ENCODE data around the gene CTAGE9.
"Not testable (repeated sequence)": the region's sequence is repeated elsewhere in the genome, so short reads cannot be mapped to it uniquely, and the experiment has no call there.

CTAGE9 gene

DNA sequence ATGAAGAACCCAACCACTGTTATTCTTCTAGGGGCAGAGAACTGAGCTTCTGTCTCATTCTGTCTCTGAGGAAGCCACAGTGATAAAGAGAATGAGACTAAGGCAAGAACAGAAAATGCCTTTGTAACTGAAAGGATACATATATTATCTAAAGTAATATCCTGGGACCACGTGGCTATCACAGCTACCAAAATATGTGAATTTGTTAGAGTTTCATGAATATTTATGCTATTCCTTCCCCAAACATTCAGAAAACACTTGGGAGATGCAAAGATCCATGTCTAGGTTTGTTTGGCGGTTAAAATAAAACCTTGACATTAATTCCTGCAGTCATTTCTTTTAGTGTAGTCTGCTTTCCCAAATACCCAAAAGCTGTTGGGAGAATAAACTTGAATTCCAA, 6.9 kb downstream of the CTAGE9 start:
- H3K36me3 Mint-ChIP-seq (ENCODE audit: low read depth); H3K27me3 Mint-ChIP-seq; H3K4me3 Mint-ChIP-seq; H3K27ac Mint-ChIP-seq; H3K4me1 Mint-ChIP-seq (ENCODE audit: low read depth); H3K9me3 Mint-ChIP-seq; intact Hi-C loops (cut with micrococcal nuclease): not testable (repeated sequence)

DNA sequence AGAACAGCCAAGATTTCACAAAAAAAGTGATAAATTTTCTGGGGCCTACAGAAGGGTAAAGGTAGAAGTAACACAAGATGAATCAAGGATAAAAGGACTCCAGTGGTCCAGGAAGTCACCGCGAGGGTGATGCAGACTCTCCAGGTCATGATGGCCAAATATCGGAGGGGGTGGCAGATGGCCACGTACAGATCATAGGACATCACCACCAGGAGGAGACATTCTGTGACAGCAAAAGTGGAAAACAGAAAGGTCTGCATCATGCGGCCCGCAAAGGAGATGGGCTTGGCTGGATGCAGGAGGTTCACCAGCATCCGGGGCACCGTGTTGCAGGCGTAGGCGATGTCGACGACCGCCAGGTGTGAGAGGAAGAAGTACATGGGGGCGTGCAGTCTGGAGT, 10.0 kb downstream of the CTAGE9 start:
- H3K9me3 Mint-ChIP-seq; H3K4me1 Mint-ChIP-seq (ENCODE audit: low read depth); H3K27ac Mint-ChIP-seq; H3K27me3 Mint-ChIP-seq; H3K36me3 Mint-ChIP-seq (ENCODE audit: low read depth); H3K4me3 Mint-ChIP-seq; intact Hi-C loops (cut with micrococcal nuclease): not testable (repeated sequence)

DNA sequence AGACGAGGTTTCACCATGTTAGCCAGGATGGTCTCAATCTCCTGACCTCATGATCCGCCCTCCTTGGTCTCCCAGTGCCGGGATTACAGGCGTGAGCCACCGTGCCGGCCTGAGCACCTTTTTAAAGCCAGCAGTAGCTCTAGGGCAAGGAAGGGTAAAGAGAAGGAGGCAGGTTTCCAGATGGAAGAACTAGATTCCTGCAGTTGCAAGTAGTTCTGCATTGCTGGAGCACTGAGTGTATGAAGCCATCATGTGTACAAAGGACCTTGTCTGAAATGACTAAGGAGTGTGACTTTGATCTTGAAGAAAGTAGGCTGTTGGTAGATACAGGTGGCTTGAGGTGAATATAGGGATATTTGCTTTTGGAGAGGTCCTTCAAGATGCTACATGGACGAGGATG, 13.9 kb downstream of the CTAGE9 start:
- no peak overlapping the region for H3K27ac Mint-ChIP-seq
- no peak overlapping the region for H3K4me3 Mint-ChIP-seq
- H3K27me3 Mint-ChIP-seq = peaks cover 11% of the 10 kb centered on the region
- H3K36me3 Mint-ChIP-seq (ENCODE audit: low read depth) = no peaks in the 10 kb centered on the region
- intact Hi-C loops (cut with micrococcal nuclease) = no loop called here
- H3K4me1 Mint-ChIP-seq (ENCODE audit: low read depth) = no peaks in the 10 kb centered on the region
- H3K9me3 Mint-ChIP-seq = no peaks in the 10 kb centered on the region

DNA sequence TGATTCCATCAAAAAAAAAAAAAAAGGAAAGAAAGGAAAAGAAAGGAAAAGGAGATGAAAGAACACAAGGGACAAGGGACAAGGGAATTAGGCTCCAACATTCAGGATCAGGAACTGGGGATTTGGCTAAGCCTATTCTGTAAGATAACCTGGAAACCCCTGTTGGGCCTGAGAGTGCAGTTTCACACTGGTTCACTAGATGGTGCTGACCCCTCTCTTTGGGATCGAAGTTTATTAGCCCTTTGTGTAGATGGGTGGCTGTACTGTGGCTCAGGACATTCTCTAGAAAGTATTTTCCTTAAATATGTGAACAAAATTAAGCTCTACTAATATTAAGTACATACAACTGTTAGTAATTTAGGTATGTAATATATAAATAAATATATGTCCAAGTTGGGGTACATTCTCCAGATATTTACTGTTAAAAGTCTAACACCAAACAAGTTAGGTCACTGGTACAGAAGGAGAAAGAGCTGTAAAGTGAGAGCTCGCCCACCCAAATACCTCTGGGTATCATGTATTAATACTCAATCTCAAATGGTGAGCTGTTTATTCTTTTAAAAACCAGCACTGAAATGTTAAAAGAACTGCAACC, 15.9 kb downstream of the CTAGE9 start:
- H3K27me3 Mint-ChIP-seq = peaks cover 11% of the 10 kb centered on the region
- no peak overlapping the region for H3K4me3 Mint-ChIP-seq
- H3K9me3 Mint-ChIP-seq = no peaks in the 10 kb centered on the region
- H3K27ac Mint-ChIP-seq = no peak overlapping the region
- intact Hi-C loops (cut with micrococcal nuclease) = no loop called here
- peaks cover under 1% of the 10 kb centered on the region for H3K4me1 Mint-ChIP-seq (ENCODE audit: low read depth)
- H3K36me3 Mint-ChIP-seq (ENCODE audit: low read depth) = no peaks in the 10 kb centered on the region

DNA sequence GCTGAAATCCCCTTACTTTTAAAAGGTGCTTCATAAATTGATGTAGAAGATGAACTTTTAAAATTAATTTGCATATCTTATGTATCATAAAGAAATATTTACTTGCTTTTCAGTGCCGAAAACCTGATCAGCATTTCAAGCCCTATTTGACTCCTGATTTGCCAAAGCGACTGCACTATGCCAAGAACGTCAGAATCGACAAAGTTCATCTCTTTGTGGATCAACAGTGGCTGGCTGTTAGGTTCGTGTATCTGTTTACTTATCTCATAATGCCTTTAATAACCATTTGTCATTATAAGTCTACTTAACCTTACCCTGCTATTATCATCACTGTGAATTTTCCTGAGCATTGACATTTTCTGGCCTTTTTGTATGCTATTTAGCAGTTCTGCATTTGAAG, 17.4 kb downstream of the CTAGE9 start:
- no peaks in the 10 kb centered on the region for H3K9me3 Mint-ChIP-seq
- intact Hi-C loops (cut with micrococcal nuclease) = no loop called here
- H3K27me3 Mint-ChIP-seq = peaks cover 11% of the 10 kb centered on the region
- no peak overlapping the region for H3K27ac Mint-ChIP-seq
- H3K4me1 Mint-ChIP-seq (ENCODE audit: low read depth) = peaks cover 11% of the 10 kb centered on the region
- H3K4me3 Mint-ChIP-seq = no peak overlapping the region
- no peaks in the 10 kb centered on the region for H3K36me3 Mint-ChIP-seq (ENCODE audit: low read depth)

DNA sequence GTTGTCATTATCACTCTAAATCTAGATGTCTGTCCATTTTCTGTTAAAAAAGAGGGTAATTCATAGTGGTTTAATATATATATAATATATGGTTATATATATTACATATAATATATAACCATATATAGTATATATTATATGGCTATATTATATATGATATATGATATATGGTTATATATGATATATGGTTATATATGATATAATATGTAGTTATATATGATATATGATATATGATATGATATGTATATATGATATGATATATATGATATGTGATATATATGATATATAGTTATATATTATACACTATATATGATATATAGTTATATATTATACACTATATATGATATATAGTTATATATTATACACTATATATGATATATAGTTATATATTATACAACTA, 18.2 kb downstream of the CTAGE9 start:
- H3K4me1 Mint-ChIP-seq (ENCODE audit: low read depth) = peaks cover 16% of the 10 kb centered on the region
- no peaks in the 10 kb centered on the region for H3K36me3 Mint-ChIP-seq (ENCODE audit: low read depth)
- H3K9me3 Mint-ChIP-seq = no peaks in the 10 kb centered on the region
- intact Hi-C loops (cut with micrococcal nuclease) = no loop called here
- no peak overlapping the region for H3K4me3 Mint-ChIP-seq
- peaks cover 7% of the 10 kb centered on the region for H3K27me3 Mint-ChIP-seq
- H3K27ac Mint-ChIP-seq = no peak overlapping the region

DNA sequence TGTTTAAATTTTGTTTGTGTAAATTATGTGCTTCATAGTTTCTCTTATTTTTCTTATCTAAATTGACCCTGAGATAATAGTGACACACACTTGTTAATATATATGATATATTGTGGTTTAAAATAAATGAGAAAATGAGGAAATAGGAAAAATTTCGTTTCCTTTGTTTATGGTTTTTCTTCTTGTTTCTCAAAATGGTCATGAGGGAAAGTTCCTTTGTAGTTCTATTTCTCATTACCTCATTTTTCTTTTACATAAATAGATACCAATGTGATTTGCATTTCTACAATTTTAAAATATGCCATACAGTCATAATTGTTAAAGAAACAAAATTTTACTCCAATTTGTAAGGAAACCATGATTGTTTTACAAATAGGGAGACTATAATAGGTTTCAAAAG, 18.8 kb downstream of the CTAGE9 start:
- H3K4me1 Mint-ChIP-seq (ENCODE audit: low read depth) = peaks cover 16% of the 10 kb centered on the region
- no peaks in the 10 kb centered on the region for H3K36me3 Mint-ChIP-seq (ENCODE audit: low read depth)
- H3K27me3 Mint-ChIP-seq = peaks cover 7% of the 10 kb centered on the region
- H3K9me3 Mint-ChIP-seq = no peaks in the 10 kb centered on the region
- intact Hi-C loops (cut with micrococcal nuclease) = no loop called here
- no peak overlapping the region for H3K27ac Mint-ChIP-seq
- H3K4me3 Mint-ChIP-seq = no peak overlapping the region

DNA sequence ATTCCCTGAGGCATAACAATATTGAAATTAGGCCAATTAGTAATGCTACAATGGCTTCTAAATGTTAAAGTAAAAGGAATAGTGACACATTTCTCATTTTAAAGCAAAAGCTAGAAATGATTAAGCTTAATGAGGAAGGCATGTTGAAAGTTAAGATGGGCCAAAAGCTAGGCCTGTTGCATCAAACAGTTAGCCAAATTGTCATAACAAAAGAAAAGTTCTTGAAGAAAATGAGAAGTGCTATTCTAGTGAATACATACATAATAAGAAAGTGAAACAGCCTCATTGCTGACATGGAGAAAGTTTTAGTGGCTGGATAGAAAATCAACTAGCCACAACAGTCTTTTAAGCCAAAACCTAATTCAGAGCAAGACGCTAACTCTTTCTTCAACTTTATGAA, 22.5 kb downstream of the CTAGE9 start:
- peaks cover 16% of the 10 kb centered on the region for H3K4me1 Mint-ChIP-seq (ENCODE audit: low read depth)
- no peaks in the 10 kb centered on the region for H3K36me3 Mint-ChIP-seq (ENCODE audit: low read depth)
- intact Hi-C loops (cut with micrococcal nuclease) = no loop called here
- no peaks in the 10 kb centered on the region for H3K9me3 Mint-ChIP-seq
- H3K27ac Mint-ChIP-seq = no peak overlapping the region
- H3K4me3 Mint-ChIP-seq = no peak overlapping the region
- no peaks in the 10 kb centered on the region for H3K27me3 Mint-ChIP-seq

DNA sequence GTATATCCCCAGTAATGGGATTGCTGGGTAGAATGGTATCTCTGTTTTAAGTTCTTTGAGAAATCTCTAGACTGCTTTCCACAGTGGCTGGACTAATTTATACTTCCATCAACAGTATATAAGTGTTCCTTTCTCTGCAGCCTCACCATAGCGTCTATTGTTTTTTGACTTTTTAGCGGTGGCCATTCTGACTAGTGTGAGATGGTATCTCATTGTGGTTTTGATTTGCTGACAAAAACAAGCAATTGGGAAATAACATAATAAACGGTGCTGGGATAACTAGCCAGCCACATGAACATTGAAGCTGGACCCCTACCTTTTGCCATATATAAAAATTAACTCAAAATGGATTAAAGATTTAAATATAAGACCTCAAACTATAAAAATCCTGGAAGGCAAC, 23.8 kb downstream of the CTAGE9 start:
- Mint-ChIP-seq H3K9me3 (no peaks in the 10 kb centered on the region), H3K4me3 (no peak overlapping the region), H3K36me3 (ENCODE audit: low read depth) (no peaks in the 10 kb centered on the region), H3K27me3 (no peaks in the 10 kb centered on the region), H3K27ac (no peak overlapping the region), H3K4me1 (ENCODE audit: low read depth) (peaks cover 16% of the 10 kb centered on the region)
- intact Hi-C loops (cut with micrococcal nuclease) = no loop called here

DNA sequence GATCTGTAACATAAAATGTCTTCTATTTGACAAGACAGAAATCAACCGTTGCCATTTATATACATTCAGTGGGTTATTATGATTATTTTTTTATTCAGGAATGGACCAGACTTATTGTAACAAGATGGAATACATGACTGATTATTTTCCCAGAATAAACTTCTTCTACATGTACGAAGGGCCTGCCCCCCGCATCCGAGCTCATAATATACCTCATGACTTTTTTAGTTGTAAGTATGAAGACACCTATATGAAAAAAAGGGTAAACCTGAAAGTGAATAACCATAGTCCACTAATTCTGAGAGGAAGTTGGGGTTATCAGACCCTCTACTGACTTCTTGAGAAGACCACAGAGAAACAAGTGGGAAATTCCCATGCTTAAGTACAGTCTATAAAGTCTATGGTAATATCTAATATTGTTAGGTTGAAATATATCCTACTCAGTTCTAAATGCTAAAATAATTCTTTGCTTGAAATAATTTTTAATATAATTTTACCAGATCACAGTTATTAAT, 25.5 kb downstream of the CTAGE9 start:
- Mint-ChIP-seq H3K9me3 (no peaks in the 10 kb centered on the region), H3K36me3 (ENCODE audit: low read depth) (no peaks in the 10 kb centered on the region), H3K4me1 (ENCODE audit: low read depth) (peaks cover 16% of the 10 kb centered on the region), H3K27me3 (no peaks in the 10 kb centered on the region), H3K4me3 (no peak overlapping the region), H3K27ac (no peak overlapping the region)
- intact Hi-C loops (cut with micrococcal nuclease) = no loop called here

DNA sequence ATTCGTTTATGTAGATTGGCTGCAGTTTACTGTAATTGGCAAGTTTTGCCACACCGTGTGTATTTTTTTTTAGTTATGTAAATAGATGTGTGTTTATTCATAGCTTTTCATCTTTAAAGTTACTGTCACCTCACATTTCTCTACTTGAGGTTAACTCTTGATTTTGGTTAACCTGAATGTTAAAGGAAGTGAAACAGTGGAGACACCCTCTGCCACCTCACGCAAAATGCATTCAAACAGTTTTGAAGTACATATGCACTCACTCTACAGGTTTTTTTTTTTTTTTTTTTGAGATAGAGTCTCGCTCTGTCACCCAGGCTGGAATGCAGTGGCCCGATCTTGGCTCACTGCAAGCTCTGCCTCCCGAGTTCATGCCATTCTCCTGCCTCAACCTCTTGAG, 27.3 kb downstream of the CTAGE9 start:
- Mint-ChIP-seq H3K9me3 (no peaks in the 10 kb centered on the region), H3K4me3 (no peak overlapping the region), H3K4me1 (ENCODE audit: low read depth) (peaks cover 6% of the 10 kb centered on the region), H3K36me3 (ENCODE audit: low read depth) (no peaks in the 10 kb centered on the region), H3K27ac (no peak overlapping the region), H3K27me3 (no peaks in the 10 kb centered on the region)
- intact Hi-C loops (cut with micrococcal nuclease) = no loop called here

DNA sequence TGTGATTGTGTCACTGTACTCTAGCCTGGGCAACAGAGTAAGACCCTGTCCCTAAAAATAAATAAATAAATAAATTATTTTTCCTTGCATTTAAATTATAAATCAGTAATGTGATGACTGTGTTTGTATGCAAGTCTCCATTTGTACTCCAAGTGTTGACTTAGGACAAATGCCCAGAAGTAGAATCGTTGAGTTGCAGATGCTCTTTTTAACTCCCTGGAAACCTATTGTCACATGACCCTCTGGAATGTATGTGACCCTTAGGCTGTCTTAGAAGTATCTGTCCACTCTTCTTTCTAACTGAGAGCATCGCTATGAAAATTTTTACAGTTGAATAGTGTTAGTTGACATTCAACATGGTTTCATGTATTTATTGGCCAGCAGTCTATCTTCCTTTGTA, 28.4 kb downstream of the CTAGE9 start:
- Mint-ChIP-seq H3K27ac (no peak overlapping the region), H3K4me3 (no peak overlapping the region), H3K27me3 (no peaks in the 10 kb centered on the region), H3K9me3 (no peaks in the 10 kb centered on the region), H3K4me1 (ENCODE audit: low read depth) (no peaks in the 10 kb centered on the region), H3K36me3 (ENCODE audit: low read depth) (no peaks in the 10 kb centered on the region)
- intact Hi-C loops (cut with micrococcal nuclease) = no loop called here

DNA sequence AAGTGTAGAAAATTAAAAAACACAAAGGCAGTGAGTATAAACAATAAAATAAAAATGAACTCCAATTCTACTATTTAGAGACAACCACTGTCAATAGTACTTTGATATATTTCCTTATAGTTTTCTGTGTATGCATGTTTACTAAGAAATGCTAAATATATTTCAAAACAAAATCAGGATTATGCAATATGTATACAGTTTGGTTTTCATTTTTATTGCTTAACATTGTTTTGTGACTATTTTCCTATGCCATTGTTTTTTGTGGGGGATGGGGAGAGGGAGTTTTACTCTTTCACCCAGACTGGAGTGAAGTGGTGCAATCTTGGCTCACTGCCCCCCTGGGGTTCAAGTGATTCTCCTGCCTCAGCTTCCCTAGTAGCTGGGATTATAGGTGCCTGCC, 29.2 kb downstream of the CTAGE9 start:
- Mint-ChIP-seq H3K27ac (no peak overlapping the region), H3K4me3 (no peak overlapping the region), H3K4me1 (ENCODE audit: low read depth) (no peaks in the 10 kb centered on the region), H3K9me3 (no peaks in the 10 kb centered on the region), H3K36me3 (ENCODE audit: low read depth) (no peaks in the 10 kb centered on the region), H3K27me3 (no peaks in the 10 kb centered on the region)
- intact Hi-C loops (cut with micrococcal nuclease) = no loop called here

DNA sequence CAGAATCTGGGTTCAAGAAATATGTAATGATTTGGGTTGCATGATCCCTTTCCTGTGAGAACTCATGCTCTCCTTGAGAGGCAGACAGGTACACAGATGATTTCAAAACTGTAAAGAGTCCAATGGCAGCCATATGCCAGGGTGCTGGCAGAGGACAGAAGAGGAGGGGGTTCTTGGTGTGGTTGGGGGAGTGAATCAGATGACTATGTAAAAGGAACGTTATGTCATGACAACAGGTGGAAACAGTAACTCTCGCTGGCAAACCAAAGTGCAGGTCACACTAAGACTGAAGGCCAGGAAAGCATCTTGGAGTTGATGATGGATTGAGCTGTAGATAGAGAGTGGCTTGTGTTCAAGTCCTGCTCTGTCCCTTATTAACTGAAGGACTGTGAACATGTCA, 29.9 kb downstream of the CTAGE9 start:
- H3K27me3 Mint-ChIP-seq = no peaks in the 10 kb centered on the region
- no peaks in the 10 kb centered on the region for H3K9me3 Mint-ChIP-seq
- intact Hi-C loops (cut with micrococcal nuclease) = no loop called here
- no peak overlapping the region for H3K4me3 Mint-ChIP-seq
- H3K27ac Mint-ChIP-seq = no peak overlapping the region
- no peaks in the 10 kb centered on the region for H3K4me1 Mint-ChIP-seq (ENCODE audit: low read depth)
- H3K36me3 Mint-ChIP-seq (ENCODE audit: low read depth) = no peaks in the 10 kb centered on the region

DNA sequence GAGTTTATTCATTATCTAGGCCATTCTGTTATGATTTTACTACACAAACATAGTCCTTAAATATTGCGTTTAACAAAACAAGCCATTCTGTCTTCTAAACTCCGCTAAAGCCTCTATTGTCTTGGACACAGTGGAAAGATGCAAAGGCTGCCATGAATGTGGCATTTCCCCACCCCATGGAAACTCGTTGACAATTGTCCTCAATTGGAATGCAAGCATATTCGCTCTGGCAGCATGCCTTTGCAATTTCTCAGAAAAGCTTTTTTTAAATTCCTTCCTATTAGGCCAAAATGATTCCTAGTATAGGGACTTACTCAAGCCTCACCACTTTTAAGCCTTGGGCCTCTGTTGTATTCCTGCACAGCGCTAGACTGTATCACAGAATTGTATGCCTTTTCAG, 32.4 kb downstream of the CTAGE9 start:
- H3K4me3 Mint-ChIP-seq = no peak overlapping the region
- H3K4me1 Mint-ChIP-seq (ENCODE audit: low read depth) = no peaks in the 10 kb centered on the region
- no peaks in the 10 kb centered on the region for H3K27me3 Mint-ChIP-seq
- intact Hi-C loops (cut with micrococcal nuclease) = no loop called here
- H3K36me3 Mint-ChIP-seq (ENCODE audit: low read depth) = no peaks in the 10 kb centered on the region
- no peaks in the 10 kb centered on the region for H3K9me3 Mint-ChIP-seq
- H3K27ac Mint-ChIP-seq = no peak overlapping the region
